ENCODE data around the gene OPALIN.
"Not testable (repeated sequence)": the region's sequence is repeated elsewhere in the genome, so short reads cannot be mapped to it uniquely, and the experiment has no call there.

OPALIN gene

DNA sequence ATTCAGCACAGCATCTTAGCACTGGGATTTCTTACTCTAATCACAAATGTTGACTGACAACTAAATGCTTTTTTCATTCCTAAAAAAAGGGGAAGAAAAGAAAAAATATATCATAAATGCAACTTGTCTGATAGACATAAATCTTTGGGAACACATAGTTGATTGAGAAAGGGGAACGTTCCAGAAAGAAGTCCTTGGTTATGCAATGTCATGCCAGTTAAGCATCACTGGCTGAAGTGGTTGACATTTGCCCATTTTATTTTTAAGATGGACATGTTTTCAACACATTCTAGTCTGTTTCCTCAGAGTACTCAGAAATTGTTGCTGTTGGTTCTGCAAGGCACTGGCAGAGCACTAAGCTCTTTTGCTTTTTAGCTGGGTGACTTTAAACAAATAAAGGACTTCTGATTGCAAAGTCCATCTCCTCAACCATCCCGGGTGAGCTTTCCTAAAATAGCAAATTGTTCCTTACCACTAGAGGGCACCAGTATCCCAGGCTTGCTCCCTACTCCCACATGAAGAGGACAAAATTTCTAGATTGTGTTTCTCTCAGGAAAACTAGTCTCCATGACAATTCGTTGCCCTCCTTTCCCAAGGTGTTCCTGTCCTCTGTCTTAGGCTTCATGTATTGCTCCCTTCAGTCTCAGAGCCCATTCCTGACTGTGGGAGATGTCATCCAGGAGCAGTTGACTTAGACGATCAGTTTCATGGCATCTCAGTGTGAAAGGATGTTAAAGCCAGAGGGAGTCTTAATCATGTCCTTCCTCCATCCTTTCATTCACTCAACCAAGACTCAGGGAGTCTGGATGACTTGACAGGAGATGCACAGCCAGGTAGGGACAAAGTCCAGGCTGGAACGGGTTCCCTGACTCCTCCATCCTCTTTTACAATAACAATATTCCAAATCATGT is 23.9 kb downstream of the OPALIN start:
- no peak for DNase-seq

DNA sequence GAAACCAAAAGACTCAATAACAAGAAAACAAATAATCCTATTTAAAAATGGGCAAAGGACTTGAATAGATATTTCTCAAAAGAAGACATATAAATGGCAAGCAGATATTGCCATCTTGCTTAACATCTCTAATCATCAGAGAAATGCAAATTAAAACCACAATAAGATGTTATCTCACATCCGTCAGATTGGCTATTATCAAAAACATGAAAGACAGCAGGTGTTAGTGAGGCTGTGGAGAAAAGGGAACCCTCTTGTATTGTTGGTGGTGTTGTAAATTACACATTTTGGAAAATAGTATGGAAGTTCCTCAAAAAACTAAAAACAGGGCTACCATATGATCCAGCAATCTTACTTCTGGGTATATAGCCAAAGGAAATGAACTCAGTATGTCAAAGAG is 25.7 kb downstream of the OPALIN start:
- DNase-seq, result no peak

DNA sequence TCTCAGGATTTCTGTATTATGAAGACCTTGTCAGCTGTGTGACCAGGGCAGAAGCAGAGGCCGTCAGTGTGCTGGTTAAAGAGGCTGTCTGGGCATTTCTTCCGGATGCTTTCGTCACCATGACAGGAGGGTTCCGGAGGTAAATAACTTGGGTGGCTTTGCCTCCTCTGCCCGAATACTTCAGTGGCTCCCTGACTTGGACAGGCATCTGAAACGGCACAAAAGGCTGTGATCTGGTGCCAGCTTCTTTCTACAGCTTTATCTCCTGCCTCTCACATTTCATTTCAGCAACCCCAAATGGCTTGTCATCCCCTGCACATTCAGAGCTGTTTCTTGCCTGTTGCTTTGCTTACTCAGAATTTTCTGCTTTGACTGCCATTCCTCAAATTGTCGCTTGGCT is 31.3 kb downstream of the OPALIN start:
- no peak for DNase-seq

DNA sequence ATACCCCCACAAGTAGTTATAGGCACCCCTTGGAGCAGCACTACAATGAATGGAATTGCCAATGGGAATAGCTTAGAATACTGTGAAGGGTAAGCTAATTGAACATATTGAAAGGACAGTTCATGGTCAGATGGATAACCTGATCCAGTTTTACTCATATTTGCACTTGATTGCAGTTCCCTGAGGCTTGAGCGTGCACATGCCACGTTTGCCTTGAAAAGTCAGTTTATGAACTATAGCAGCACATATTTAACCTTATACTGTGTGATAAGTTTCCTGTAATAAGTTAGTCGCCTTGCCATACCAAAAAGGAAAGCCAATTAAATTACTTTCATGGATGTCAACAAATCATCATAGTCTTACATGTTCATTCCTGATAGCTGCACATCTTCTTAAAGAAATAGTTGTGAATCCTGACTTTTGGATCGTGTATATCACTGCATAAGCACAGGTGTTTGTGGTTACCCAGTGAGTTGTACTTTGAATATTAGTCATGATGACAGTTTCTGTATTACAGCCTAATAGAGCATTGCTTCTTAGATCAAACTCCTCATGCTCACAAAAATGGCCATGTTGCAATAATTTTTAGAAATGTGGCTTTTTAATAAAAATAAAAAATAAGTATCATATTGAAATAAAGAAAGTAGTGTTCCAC is 33.0 kb downstream of the OPALIN start:
- no peak for DNase-seq

DNA sequence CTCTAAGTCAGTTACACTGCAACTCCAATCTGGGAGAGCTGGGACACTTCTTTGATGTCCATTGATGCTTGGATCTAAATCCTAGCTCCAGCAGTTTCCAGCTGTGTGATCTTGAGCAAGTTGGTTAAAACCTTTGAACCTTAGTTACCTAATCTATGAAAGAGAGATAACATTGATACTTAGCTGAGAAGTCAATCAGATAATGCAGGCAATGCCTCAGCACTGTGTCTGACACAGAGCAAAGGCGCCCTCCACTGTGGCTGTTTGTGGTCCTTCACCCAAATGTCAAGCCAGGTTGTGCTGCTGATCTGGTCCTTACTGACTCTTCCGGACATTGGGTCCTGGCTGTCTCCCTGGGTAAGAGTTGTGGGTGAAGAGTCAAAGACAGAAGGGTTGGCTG is 34.4 kb downstream of the OPALIN start:
- DNase-seq, result no peak

DNA sequence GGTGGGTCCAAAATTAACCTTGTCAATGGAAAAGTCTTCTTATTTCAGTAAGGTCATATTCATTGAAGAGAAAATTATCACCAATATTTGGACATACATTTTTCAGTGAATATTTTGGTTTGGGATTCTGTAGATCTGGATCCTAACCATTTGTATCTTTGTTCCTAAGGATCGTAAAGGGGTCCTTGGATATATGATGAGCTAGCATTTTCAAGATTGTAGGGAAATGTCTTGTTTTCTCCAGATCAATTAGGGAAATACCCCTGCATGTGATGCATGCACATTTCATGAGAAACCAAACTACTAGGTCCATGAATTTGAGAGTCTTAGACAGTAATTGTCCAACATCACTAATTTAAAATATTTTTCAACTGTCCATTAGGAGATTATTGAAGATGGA is 36.5 kb downstream of the OPALIN start:
- DNase-seq, result no peak

DNA sequence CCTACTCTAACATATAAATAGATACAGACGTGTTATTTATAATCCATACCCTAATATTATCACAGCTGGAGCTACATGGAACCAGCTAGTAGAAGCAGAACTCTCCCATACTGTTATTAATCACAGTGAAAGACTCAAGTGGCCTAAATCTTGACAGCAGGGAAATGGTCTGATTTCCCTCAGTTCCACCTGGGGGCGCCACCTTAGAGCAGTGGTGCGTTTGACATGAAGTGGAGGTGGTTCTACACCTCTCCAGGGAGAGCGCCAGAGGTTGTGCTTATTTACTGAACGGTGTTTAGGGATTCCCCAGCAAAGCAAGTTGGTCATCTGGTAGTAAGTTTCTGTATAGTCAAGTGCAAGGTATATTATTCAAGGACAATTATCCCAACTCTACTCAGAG is 37.0 kb downstream of the OPALIN start:
- no peak for DNase-seq

DNA sequence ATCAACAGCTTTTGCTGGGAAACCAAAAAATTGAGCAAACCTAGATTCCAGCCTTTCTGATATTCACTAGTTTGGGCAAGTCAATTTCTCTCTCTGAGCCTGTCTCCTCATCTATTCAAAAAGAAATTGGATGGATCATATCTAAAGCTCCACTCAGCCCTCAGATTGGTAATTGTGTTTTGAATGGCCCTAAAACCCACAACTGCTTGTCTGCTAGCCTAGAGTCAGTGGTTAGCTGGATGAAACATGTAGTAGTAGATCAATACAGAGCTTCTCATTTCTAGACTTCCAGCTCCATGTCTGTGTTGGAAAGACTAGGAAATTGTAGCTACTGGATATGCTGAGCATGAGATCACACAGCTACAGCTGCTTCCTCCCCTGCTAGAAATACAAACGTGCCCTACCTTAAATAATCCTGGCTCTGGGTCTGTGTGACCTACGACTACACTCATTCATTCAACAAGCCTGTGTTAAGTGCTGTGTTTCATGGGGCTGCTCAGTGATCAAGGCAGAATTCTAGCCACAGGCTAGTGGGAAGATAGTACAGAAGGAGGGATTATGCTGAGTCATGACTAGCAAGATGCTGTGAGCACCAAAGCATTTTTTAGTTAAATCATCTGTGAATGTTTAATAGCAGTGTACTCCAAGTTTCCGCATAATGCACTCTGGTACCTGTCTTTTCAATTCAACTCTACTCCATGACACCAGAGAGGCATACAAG is 38.9 kb downstream of the OPALIN start:
- no peak for DNase-seq

DNA sequence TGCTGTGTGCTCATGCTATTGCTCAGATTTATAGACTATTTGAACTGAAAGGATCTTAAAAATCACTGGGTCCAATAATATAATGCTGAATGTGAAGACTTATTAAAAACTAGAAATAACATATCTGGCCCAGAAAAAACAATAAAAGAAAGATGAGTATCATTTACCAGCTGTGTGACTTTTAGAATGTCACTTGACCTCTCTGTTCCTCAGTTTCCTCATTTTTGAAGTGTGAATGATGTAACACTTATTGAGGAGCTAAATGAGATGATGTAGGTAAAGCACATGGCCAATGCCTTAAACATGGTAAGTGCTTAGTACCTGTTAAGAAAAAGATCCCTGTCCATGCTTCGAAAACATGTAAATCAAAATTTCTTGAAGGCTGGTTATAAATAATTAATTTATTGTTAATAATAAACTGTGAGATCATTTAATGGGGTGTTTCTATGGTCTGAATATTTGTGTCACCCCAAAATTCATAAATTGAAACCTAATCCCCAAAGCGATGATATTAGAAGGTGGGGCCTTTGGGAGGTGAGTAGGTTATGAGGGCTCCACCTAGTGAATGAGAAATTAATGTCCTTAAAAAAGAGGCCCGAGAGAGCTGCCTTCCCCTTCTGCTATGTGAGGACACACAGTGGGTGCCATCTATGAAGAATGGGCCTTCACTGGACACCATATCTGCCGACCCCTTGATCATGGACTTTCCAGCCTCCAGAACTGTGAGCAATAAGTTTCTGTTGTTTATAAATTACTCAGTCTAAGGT is 41.6 kb downstream of the OPALIN start:
- no peak for DNase-seq

DNA sequence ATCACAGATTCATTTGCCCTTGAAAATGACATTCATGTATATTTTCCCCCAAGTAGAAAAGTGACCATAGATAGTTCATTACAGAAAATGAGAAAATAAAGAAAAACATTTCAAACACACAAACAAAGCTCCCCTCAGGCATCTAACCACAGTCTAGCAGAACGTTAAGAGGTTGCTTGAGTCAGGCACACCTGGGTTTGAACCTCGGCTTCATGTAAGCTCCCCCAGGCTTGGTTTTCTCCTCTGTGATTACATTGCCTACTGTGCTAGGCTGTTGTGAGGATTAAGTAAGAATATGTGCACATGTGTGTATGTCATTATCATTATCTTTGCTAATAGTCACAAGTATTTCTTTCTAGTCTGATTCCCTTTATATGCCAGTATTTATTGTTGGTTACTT is 45.5 kb downstream of the OPALIN start:
- DNase-seq, result no peak

DNA sequence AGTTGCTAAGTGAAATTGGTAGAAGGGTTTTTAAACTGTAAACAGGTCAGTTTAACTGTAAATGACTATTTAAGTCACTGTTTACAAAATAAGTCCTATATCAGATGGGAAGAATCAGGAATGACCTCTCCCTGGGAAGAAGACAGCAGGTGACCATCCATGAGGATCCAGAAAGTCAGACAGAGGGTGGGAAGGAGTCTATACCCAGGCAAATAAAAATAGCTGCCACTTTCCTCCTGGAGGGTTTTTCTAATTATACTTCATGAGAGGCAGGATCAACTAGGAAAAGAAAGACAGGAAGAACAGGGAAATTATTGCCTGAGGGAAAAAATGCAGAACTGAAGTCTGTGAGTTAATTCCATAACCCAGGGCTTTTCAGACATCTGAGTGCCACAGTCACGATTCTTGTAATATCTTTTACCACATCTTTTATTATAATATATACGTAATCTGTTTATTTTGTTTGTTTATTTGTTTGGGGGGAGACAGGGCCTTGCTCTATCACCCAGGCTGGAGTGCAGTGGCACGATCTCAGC is 47.6 kb downstream of the OPALIN start:
- DNase-seq, result no peak

DNA sequence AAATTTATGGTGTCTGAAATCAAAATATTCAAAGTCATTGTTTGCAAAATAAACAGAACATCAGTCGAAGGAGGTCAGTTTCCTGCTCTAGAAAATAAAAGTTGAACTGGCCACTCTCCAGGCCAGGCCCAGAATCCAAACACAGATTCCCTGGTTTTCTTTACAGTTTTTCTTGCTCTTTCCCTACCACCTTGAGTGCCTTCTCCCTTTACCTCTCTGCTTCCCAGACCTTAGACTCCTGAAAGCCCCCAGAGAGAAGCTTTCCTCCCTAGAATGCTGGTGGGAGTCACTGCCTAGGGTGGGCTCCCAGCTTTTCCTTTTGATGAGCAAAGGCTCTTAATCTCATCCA is 48.5 kb downstream of the OPALIN start:
- DNase-seq, result no peak

DNA sequence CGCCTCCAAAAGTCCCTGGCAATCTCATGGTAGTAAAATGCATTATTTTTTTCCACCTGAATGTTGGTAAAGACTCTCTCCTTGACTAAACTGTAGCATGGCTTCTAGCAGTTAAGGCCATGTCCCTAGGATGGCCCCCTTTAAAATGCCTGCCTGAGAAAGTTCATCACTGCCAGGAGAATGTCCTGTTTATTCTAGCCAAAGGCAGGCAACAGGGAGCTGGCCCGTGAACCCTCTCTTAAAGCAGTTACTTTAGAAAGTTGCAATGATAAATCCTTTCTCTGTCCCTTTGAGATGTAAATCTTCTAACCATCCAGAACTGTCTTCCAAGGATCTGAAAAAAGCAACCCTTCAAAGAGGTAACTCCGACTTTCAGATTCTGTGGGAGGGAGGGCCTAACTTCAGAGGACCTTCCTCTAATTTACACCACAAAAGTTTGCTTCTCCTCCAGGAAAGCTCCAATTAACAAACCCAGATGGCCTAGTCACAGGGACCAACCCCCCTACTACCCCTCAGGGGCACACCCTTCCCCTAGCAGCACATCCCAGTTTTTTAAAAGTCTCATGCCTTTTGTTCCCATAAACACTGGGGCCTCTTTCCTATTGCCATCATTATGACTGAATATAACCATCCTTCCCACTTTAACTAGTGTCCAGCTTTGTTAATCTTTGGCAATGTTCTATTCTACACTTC is 49.0 kb downstream of the OPALIN start:
- DNase-seq, result no peak

DNA sequence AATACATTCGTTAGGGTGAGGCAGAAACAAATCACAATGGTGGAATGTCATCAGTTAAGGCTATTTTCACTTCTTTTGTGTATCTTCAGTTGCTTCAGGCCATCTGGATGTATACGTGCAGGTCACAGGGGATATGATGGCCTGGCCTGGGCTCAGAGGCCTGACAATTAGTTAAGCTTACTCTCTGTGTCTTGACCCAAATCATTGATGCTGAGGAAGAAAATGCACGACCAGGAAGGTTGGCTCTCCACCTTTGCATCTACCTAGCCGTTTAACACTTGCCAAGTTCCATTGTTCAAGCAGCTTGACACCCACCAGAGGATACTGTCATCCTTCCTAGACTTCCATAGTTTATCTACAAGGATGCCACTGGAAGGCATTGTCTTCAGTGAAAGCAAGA is 49.9 kb downstream of the OPALIN start:
- not testable (repeated sequence) for DNase-seq

DNA sequence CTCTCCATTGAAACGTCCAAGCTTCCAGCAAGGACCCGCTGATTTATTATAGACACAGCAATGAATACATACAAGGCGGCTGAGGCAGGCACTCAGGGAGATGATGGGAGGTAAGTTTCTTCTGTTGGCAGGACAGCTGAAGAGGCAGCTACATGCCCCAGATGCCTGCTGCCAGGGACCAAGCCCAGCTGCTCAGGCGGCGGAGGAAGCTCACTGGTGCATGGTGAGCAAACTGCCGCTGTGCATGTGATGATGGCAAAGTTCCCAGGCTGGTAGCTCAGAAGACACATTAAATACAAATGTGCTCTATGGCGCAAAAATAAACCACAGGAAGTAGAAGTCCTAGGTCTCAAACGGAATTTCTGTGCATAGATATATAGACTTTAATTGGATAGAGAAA is 52.3 kb downstream of the OPALIN start:
- DNase-seq, result no peak

DNA sequence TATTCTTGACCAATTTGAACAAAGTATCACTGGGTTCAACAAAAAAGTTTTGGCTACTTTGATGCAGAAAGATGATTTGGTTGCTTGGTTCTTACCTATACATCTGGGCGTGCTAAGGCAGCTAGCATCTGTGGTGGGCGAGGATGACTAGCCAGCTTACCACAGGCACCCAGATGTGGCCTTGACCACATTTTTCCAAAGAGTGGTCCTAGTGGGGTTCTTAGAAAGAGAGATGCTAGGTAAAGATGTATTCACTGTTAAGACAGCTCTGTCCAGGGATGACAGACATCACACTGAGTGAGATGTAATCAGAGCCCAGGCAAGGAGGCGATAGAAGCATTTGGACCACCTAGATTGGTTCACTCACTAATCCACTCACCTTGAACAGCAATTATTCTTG is 53.8 kb downstream of the OPALIN start:
- no peak for DNase-seq

DNA sequence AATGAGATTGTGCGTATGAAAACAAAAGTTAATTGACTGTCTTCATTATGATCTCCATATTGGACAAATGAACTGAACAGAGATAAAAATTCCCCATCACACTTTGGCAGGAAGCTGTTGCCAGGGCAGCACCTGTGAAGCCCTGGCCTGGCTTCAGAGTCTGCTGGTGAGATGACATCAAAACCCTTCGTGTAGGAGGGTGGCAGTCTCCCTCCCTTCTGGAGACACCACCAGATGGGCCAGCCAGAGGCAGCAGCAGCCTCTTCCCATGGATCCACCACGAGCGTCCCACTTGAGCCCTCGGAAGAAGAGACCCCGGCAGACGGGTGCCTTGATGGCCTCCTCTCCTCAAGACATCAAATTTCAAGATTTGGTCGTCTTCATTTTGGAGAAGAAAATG is 54.6 kb downstream of the OPALIN start, which contains the start of gene DNTT:
Gene DNTT (plus strand): TSS at position 205 of the 400 bp plus-strand sequence. CDS start 64 bp downstream, at position 269.
- no peak for DNase-seq

DNA sequence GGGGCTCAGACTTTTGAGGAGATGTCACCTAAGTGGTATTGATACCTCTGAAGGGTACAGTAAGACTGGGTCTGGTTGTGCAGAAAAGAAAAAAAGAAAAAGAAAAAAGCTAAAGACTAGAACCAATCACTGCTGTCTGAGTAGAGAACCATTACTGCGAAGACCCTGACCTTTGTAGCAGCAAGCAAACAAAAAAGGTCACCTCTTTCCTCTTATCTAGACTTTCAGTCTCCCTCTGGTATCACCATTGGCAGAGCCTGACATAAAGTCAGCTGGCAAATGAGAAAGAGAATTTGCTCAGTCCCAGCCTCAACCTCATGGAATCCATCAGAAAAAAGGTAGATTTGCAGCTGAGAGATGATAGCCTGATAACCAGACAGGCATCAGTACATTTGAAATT is 57.2 kb downstream of the OPALIN start:
- no peak for DNase-seq

DNA sequence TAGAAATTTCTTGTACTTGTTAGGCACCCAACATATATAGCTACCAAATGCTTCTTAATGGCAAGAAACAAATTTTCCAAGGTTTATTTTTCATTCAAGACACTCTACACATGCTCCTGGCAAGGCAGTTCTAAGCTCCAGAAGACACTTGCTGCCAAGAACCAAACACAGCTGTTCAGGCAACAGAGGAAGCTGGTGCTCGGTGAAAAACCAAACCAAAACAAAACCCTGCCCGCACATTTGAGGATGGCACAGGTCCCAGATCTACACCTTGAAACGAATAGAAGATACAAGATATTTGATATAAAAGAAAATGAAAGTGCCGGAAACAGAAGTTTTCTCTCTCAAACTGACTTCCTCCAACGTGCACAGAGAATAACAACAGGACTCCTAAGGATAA is 59.4 kb downstream of the OPALIN start:
- DNase-seq, result no peak

DNA sequence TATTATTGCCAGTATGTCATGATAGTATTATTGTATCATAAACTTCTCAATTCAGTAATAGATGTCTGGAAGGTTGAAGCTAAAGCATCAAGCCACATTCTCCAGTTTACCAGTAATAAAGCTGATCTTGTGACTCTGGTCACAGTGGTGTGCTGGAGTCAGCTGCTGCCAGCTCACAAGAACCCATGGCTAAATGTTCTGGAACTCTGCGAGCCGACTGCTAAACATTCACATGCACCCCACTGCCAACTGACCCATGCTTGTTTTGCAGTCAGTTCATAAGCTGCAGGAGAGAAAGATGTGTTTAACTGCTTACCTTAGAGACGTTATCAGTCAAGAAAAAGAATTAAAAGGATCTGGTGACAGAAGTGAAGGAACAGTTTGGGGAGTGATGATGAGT is 60.4 kb downstream of the OPALIN start:
- DNase-seq, result no peak

DNA sequence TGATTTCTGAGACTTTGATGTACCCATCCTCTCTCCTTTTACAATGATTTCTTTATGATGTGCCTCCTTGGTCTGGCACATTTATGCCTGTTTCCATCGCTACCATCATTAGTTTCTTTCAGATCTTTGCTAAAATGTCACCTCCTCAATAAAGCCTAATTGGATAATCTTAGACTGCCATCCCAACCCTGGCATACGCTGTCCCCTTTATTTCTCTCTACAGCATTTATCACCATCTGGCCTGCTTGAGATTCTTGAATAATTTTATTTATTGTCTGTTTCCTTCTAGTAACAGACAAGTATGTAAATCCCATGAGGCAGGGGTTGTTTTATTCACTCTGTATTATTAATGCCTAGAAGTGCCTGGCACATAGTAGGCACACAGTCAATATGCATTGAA is 61.3 kb downstream of the OPALIN start:
- no peak for DNase-seq

DNA sequence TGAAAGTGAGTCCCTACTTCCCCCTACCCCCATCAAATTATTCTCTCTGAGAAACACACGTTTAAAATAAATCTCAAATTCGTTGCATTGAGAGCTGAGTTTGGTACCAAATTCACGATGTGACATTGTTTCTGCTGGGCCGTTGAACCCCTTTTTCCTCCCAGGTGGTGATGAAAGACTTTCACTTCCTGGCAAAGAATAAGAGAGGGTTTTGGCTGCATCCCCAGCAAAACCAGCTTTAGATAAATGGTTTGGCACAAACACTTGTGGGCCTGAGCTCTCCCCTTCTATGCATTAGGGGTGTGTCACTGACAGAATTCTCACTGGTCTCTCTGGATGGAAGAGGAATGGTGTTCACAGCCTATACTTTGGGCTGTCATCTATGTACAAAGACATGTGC is 63.3 kb downstream of the OPALIN start:
- DNase-seq, result no peak

All from right forelimb (tissue), 1 donor.